Gastroesophageal sphincter (tissue), 4 donors: ENCODE measurements around the gene PRUNE1. TPM values are rescaled to one million over a fixed set of nuclear protein-coding genes. Genes with fewer than 3 reads are reported as not detected.
A peak's percentile ranks its signal among the peaks of the same experiment; 100 is the strongest.

ENCODE experiments used
- ATAC-seq: fragments of 150-250 bp; one replicate; pipeline ENCODE4 v1.9.1; 2016; ENCODE audit warnings: mild to moderate bottlenecking, moderate library complexity
- H3K27ac ChIP-seq, 4 donors: fragments of 200-600 bp; sonication (generic) in 3 of 4; 1 replicate in 3 of 4; 2 replicates in 1 of 4; pipeline ENCODE4 v1.5.1; 2016 to 2019
- H3K27me3 ChIP-seq: fragments of 200-600 bp; sonication (generic); one replicate; pipeline ENCODE4 v1.5.1; 2019
- H3K36me3 ChIP-seq, 2 donors: fragments of 200-600 bp; sonication (generic); one replicate each; pipeline ENCODE4 v1.5.1; 2019; ENCODE audit warnings: control low read depth in 1 of 2
- H3K4me1 ChIP-seq, 3 donors: fragments of 200-600 bp; sonication (generic); 1 replicate in 2 of 3; 2 replicates in 1 of 3; pipeline ENCODE4 v1.5.1; 2016 to 2019; ENCODE audit warnings: control low read depth in 2 of 3
- H3K4me3 ChIP-seq, 2 donors: fragments of 200-600 bp; sonication (generic); one replicate each; pipeline ENCODE4 v1.5.1; 2019; ENCODE audit warnings: mild to moderate bottlenecking in 1 of 2, moderate library complexity in 1 of 2
- H3K9me3 ChIP-seq, 3 donors: fragments of 200-600 bp; sonication (generic); one replicate each; pipeline ENCODE4 v1.5.1; 2017 to 2019; ENCODE audit warnings: control low read depth in 2 of 3
- CTCF ChIP-seq, 4 experiments: fragments of 200-600 bp in 2 of 4; fragments of 450-650 bp in 2 of 4; sonication (generic) in 1 of 4; IDR thresholded peaks; one replicate each; pipeline ENCODE4 v1.5.1; 2017 to 2019; ENCODE audit warnings: antibody characterized with exemption in 4 of 4, mild to moderate bottlenecking in 2 of 4, moderate library complexity in 2 of 4
- EP300 ChIP-seq: sonication (generic); formaldehyde crosslinking; IDR thresholded peaks from one replicate; pipeline ENCODE4 v1.6.1; 2017; ENCODE audit warnings: antibody characterized with exemption, mild to moderate bottlenecking
- POLR2A ChIP-seq, 2 donors: fragments of 450-650 bp; IDR thresholded peaks; one replicate each; pipeline ENCODE4 v1.6.1; 2017; ENCODE audit warnings: antibody characterized with exemption in 2 of 2, mild to moderate bottlenecking in 2 of 2, moderate library complexity in 1 of 2
- POLR2AphosphoS5 ChIP-seq: sonication (generic); formaldehyde crosslinking; IDR thresholded peaks from one replicate; pipeline ENCODE4 v1.6.1; 2017; ENCODE audit warnings: antibody characterized with exemption
- WGBS, 2 donors: methylation state at CpG; one replicate each; pipeline ENCODE4 v1.1.5; 2018; ENCODE audit warnings: low coverage in 1 of 2; 5-methylcytosine and 5-hydroxymethylcytosine counted together
- total RNA-seq, 4 donors: library from RNA; depleted of rRNA; stranded (reverse); fragments of >200 nt; gene quantifications; one replicate each; pipeline ENCODE4 v1.1.0, GENCODE V29; 2016

Gene PRUNE1
- total RNA-seq, result 10 to 100 TPM; 24.2 to 28.9 (median 26.7) TPM

DNA sequence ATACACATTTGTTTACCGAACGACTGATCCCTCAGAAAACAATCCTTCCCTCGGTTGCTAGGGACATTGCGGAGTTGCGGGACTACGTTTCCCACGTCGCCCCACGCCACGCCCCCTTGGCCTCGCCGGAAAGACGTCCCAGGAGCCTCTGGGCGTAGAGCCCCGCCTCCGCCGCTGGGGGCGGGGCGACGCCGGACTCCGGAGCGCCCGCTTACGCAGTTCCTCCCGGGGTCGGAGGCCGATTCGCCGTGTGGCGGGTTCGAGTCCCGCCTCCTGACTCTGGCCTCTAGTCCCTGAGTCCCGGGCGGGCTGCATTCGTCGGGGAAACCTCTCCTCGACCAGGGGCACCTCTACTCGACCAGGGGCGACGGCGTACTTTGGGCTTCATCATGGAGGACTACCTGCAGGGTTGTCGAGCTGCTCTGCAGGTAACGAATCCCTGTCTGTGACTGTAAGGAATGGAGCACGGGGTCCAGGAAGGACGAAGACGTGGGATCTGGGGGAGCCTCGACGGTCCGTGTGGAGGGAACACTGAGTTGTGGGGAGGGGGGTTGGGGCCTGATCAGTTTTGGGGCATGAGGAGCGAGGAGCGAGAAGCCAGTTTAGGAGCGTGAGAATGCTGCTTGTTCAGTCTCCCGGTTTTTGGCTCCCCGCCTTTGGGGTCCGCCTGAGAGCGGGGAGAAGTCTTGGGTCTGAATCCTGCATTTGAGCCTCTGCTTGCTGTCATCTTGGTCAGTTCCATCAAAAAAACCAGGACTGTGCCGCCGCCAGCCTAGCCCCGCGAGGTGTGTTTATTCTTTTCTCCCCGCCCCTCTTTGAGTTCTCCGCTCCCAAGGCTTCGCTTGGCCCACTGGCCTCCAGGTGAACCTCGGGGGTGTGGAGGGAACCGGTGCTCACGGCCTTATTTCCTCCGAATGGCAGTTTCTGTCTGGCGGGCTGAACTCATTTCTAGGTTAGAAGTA, at the start of gene PRUNE1:
Gene PRUNE1, plus strand, starts transcription at position 206 of the 962 bp plus-strand sequence. Its CDS starts 184 bp downstream, at position 390.
- peak within 1 kb of the TSS; percentile 74 to 78 for H3K4me3 ChIP-seq
- H3K27ac ChIP-seq, result peak within 1 kb of the TSS; percentile 48 to 89 (median 87)
- ATAC-seq, result peak; percentile 93
- peaks cover 0 to 75% (median 29%) of the 10 kb centered on the region in 3 donors for H3K4me1 ChIP-seq
- 0% methylated on average over 16 of the region's 69 CpGs for WGBS, 2 donors
- H3K9me3 ChIP-seq, result no peaks in the 10 kb centered on the region
- peak in 1 of 4 experiments; percentile 41 for TF ChIP-seq CTCF (IDR thresholded peaks at IDR 0.05)
- TF ChIP-seq EP300, result no peak
- TF ChIP-seq POLR2A (IDR thresholded peaks at IDR 0.05), result peak; percentile 26 to 43
- TF ChIP-seq POLR2AphosphoS5, result peak; percentile 43
- peaks cover 0 to 8% of the 10 kb centered on the region in 2 donors for H3K36me3 ChIP-seq
- no peaks in the 10 kb centered on the region for H3K27me3 ChIP-seq

GRCh38 chr1:150960646-150961045, 47.6 kb upstream of the PRUNE1 start:
- H3K36me3 ChIP-seq, result peaks cover 0 to 99% of the 10 kb centered on the region in 2 donors
- no peak overlapping the region for H3K27ac ChIP-seq
- H3K4me1 ChIP-seq, result no peaks in the 10 kb centered on the region
- no peak for ATAC-seq
- no peaks in the 10 kb centered on the region for H3K27me3 ChIP-seq
- no peak overlapping the region for H3K4me3 ChIP-seq
- TF ChIP-seq POLR2AphosphoS5 (no peak), POLR2A (IDR thresholded peaks at IDR 0.05) (no peak), EP300 (no peak), CTCF (IDR thresholded peaks at IDR 0.05) (no peak)
- no peaks in the 10 kb centered on the region for H3K9me3 ChIP-seq
- 93 to 96% methylated on average over 4 to 5 of the region's 7 CpGs for WGBS, 2 donors

- H3K36me3 ChIP-seq, result peaks cover 0 to 100% of the 10 kb centered on the region in 2 donors
- TF ChIP-seq CTCF (IDR thresholded peaks at IDR 0.05) (no peak), POLR2AphosphoS5 (no peak), POLR2A (IDR thresholded peaks at IDR 0.05) (no peak), EP300 (no peak)
- 54 to 75% methylated on average over 4 of the region's 4 CpGs for WGBS, 2 donors
Observed at GRCh38 chr1:150961756-150962155, 46.5 kb upstream of the PRUNE1 start.

DNA sequence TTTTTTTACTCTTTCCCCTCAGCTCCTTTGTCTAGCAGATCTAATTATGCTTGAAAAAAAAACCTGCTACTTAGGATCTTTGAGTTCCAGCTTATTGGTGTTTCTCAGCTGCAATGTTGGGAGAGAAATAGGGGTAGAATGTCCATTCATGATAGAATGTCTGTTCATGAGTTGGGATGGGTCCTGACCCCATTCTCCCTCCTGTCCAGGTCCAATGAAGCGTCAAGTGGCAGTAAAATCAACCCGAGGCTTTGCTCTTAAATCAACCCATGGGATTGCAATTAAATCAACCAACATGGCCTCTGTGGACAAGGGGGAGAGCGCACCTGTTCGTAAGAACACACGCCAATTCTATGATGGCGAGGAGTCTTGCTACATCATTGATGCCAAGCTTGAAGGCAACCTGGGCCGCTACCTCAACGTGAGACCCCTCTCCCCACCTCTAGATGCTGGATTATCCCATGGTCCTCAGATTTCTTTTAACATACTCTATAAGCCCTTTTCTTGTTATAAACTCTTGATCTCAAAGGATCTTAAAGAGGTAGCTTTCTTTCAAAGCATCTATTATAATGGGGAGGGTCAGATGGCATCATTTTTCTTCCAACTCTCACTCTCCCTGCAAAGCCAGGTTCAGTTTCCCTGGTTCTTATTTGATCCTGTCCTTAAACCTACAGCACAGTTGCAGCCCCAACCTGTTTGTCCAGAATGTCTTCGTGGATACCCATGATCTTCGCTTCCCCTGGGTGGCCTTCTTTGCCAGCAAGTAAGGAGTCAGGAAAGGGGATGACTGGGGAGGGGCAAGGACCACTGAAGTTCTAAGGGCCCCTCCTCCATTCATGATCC, 44.7 kb upstream of the PRUNE1 start:
- no peak for ATAC-seq
- no peaks in the 10 kb centered on the region for H3K9me3 ChIP-seq
- WGBS, 2 donors, result 83 to 90% methylated on average over 2 to 8 of the region's 10 CpGs
- no peak overlapping the region for H3K27ac ChIP-seq
- TF ChIP-seq POLR2A (IDR thresholded peaks at IDR 0.05) (no peak), EP300 (no peak), POLR2AphosphoS5 (no peak), CTCF (IDR thresholded peaks at IDR 0.05) (no peak)
- H3K27me3 ChIP-seq, result no peaks in the 10 kb centered on the region
- H3K4me3 ChIP-seq, result no peak overlapping the region
- H3K4me1 ChIP-seq, result peaks cover 0 to 7% (median 0%) of the 10 kb centered on the region in 3 donors
- H3K36me3 ChIP-seq, result peaks cover 4 to 100% of the 10 kb centered on the region in 2 donors

More at GRCh38 chr1:150961756-150962155, 46.5 kb upstream of the PRUNE1 start:
- Histone ChIP-seq H3K4me1 (no peaks in the 10 kb centered on the region), H3K4me3 (no peak overlapping the region), H3K9me3 (no peaks in the 10 kb centered on the region), H3K27ac (no peak overlapping the region), H3K27me3 (no peaks in the 10 kb centered on the region)
- no peak for ATAC-seq
